HG02973 (cell line): Measurements from ENCODE around the gene DAGLA.

ENCODE experiments used
- ATAC-seq: cut with Tn5 transposase; IDR thresholded peaks from one replicate; pipeline ENCODE4 v1.9.1; 2021; ENCODE audit warnings: moderate library complexity; ENCODE audit not compliant: unreplicated experiment

DAGLA gene

GRCh38 chr11:61794579-61794978 lies 114.4 kb downstream of the DAGLA start:
- ATAC-seq = no peak

- ATAC-seq = no peak
Measured at GRCh38 chr11:61795459-61795858, 115.3 kb downstream of the DAGLA start.

GRCh38 chr11:61795876-61796526 lies 115.8 kb downstream of the DAGLA start:
- no peak for ATAC-seq
